HG03442 (cell line): ENCODE measurements around the gene TACC3.

Experiments
- ATAC-seq: cut with Tn5 transposase; IDR thresholded peaks from one replicate; pipeline ENCODE4 v1.9.1; 2021; ENCODE audit warnings: mild to moderate bottlenecking, moderate library complexity; ENCODE audit not compliant: unreplicated experiment

TACC3 gene

GRCh38 chr4:1787411-1788077 is 66.2 kb downstream of the TACC3 start:
- ATAC-seq: no peak

GRCh38 chr4:1788254-1788973 is 67.1 kb downstream of the TACC3 start:
- ATAC-seq: no peak

GRCh38 chr4:1789552-1789951 is 68.2 kb downstream of the TACC3 start:
- ATAC-seq: no peak

- no peak for ATAC-seq
Observed at GRCh38 chr4:1790005-1790404, 68.7 kb downstream of the TACC3 start.

- ATAC-seq: no peak
Observed at GRCh38 chr4:1792158-1792831, 71.0 kb downstream of the TACC3 start.

GRCh38 chr4:1792832-1793495 is 71.6 kb downstream of the TACC3 start, which contains the start of gene FGFR3:
Gene FGFR3 (plus strand): TSS chr4:1793293. CDS start chr4:1793935, 642 bp downstream.
- peak; percentile 46 for ATAC-seq

- ATAC-seq: peak; percentile 10
Observed at GRCh38 chr4:1793496-1793840, 72.1 kb downstream of the TACC3 start.

- no peak for ATAC-seq
Observed at GRCh38 chr4:1793940-1794808, 72.9 kb downstream of the TACC3 start.
